HG03354 (cell line): ENCODE results near the gene MPP3.
"Not testable (repeated sequence)": the region's sequence is repeated elsewhere in the genome, so short reads cannot be mapped to it uniquely, and the experiment has no call there.

ENCODE experiments used
- ATAC-seq: cut with Tn5 transposase; IDR thresholded peaks from one replicate; pipeline ENCODE4 v1.9.1; 2021; ENCODE audit warnings: mild to moderate bottlenecking; ENCODE audit not compliant: unreplicated experiment, poor library complexity, severe bottlenecking

The MPP3 gene

GRCh38 chr17:43812396-43813265 lies 20.3 kb downstream of the MPP3 start:
- ATAC-seq = no peak

- ATAC-seq = no peak
These were observed 22.1 kb downstream of the MPP3 start for GRCh38 chr17:43810823-43811222.

GRCh38 chr17:43810226-43810715 lies 22.7 kb downstream of the MPP3 start:
- ATAC-seq = no peak

- ATAC-seq = no peak
These were observed 23.8 kb downstream of the MPP3 start for GRCh38 chr17:43809121-43809520.

GRCh38 chr17:43808076-43808475 lies 24.9 kb downstream of the MPP3 start:
- no peak for ATAC-seq

GRCh38 chr17:43805117-43805516 lies 27.8 kb downstream of the MPP3 start:
- no peak for ATAC-seq

- ATAC-seq = no peak
These were observed 29.2 kb downstream of the MPP3 start for GRCh38 chr17:43803758-43804157.

- no peak for ATAC-seq
These were observed 31.1 kb downstream of the MPP3 start for GRCh38 chr17:43801844-43802243.

GRCh38 chr17:43800736-43801135 lies 32.2 kb downstream of the MPP3 start:
- ATAC-seq = no peak

GRCh38 chr17:43799047-43799446 lies 33.9 kb downstream of the MPP3 start:
- no peak for ATAC-seq

GRCh38 chr17:43798024-43798423 lies 34.9 kb downstream of the MPP3 start:
- ATAC-seq = not testable (repeated sequence)

- not testable (repeated sequence) for ATAC-seq
These were observed 40.3 kb downstream of the MPP3 start for GRCh38 chr17:43792668-43793067.

- ATAC-seq = no peak
These were observed 41.4 kb downstream of the MPP3 start for GRCh38 chr17:43791589-43791988.

GRCh38 chr17:43790311-43790940 lies 42.5 kb downstream of the MPP3 start:
- no peak for ATAC-seq

GRCh38 chr17:43789482-43789881 lies 43.5 kb downstream of the MPP3 start:
- ATAC-seq = no peak

- ATAC-seq = no peak
These were observed 44.4 kb downstream of the MPP3 start for GRCh38 chr17:43788540-43788939.

- no peak for ATAC-seq
These were observed 45.2 kb downstream of the MPP3 start for GRCh38 chr17:43787728-43788127.

GRCh38 chr17:43784628-43785101 lies 48.3 kb downstream of the MPP3 start:
- no peak for ATAC-seq

- no peak for ATAC-seq
These were observed 48.9 kb downstream of the MPP3 start for GRCh38 chr17:43784068-43784467.

GRCh38 chr17:43782913-43783680 lies 49.8 kb downstream of the MPP3 start:
- ATAC-seq = no peak
